Heart left ventricle (tissue), 16 donors: ENCODE data around the gene CCDC192. TPM values are rescaled to one million over a fixed set of nuclear protein-coding genes. Genes with fewer than 3 reads are reported as not detected.
A peak's percentile ranks its signal among the peaks of the same experiment; 100 is the strongest.

Experiments used
- ATAC-seq, 4 donors: fragments of 200-7000 bp; cut with Tn5 transposase; one replicate each; pipeline ENCODE4 v1.9.1; 2020 to 2022; ENCODE audit warnings: moderate library complexity in 4 of 4, mild to moderate bottlenecking in 3 of 4, moderate number of reproducible peaks in 1 of 4
- DNase-seq, 5 donors: peaks; one replicate each; pipeline ENCODE4 v3.0.0-alpha.2; 2020
- H3K27ac ChIP-seq, 12 donors: fragments of 200-600 bp; sonication (generic) in 4 of 12; one replicate each; pipeline versions ENCODE4 v1.5.0 to v1.8.0; 2016 to 2022; ENCODE audit warnings: mild to moderate bottlenecking in 2 of 12
- H3K27me3 ChIP-seq, 9 donors: fragments of 200-600 bp; sonication (generic) in 2 of 9; one replicate each; pipeline versions ENCODE4 v1.5.1 to v1.8.0; 2016 to 2022; ENCODE audit warnings: mild to moderate bottlenecking in 3 of 9
- H3K36me3 ChIP-seq, 9 donors: fragments of 200-600 bp; sonication (generic) in 2 of 9; one replicate each; pipeline versions ENCODE4 v1.5.0 to v1.8.0; 2018 to 2022; ENCODE audit warnings: mild to moderate bottlenecking in 2 of 9
- H3K4me1 ChIP-seq, 12 donors: fragments of 200-600 bp; sonication (generic) in 4 of 12; one replicate each; pipeline versions ENCODE4 v1.5.0 to v1.8.0; 2016 to 2022; ENCODE audit warnings: mild to moderate bottlenecking in 3 of 12
- H3K4me3 ChIP-seq, 12 donors: fragments of 200-600 bp; sonication (generic) in 4 of 12; one replicate each; pipeline versions ENCODE4 v1.5.0 to v1.8.0; 2017 to 2022; ENCODE audit warnings: mild to moderate bottlenecking in 9 of 12, moderate library complexity in 4 of 12
- H3K9me3 ChIP-seq, 12 donors: fragments of 200-600 bp; sonication (generic) in 4 of 12; one replicate each; pipeline versions ENCODE4 v1.5.0 to v1.8.0; 2016 to 2022; ENCODE audit warnings: mild to moderate bottlenecking in 1 of 12
- CTCF ChIP-seq, 12 donors: fragments of 200-600 bp; sonication (generic) in 4 of 12; IDR thresholded peaks; one replicate each; pipeline versions ENCODE4 v1.5.0 to v1.8.0; 2018 to 2022; ENCODE audit warnings: antibody characterized with exemption in 12 of 12, mild to moderate bottlenecking in 5 of 12
- POLR2A ChIP-seq, 2 donors: fragments of 450-650 bp; IDR thresholded peaks; one replicate each; pipeline ENCODE4 v1.6.1; 2017; ENCODE audit warnings: antibody characterized with exemption in 2 of 2, mild to moderate bottlenecking in 2 of 2, moderate library complexity in 2 of 2
- WGBS, 4 donors: extraction: QIAGEN DNeasy Blood & Tissue Kit in 2 of 4; methylation state at CpG; one replicate each; pipeline versions ENCODE4 v1.1.5 to v1.1.7; 2013 to 2018; 5-methylcytosine and 5-hydroxymethylcytosine counted together
- intact Hi-C, 10 donors: fragments of 100-400 bp; cut with DNase I; formaldehyde crosslinking; loops; one replicate each; pipeline versions ENCODE4 v1.11.1 to v1.14.2; 2022
- polyA plus RNA-seq, 2 donors: library from polyadenylated mRNA; stranded (reverse); fragments of 200-250 nt; gene quantifications; one replicate each; pipeline ENCODE4 v1.2.3, GENCODE V29; 2013
- total RNA-seq, 9 donors: library from RNA; depleted of rRNA in 2 of 9; stranded (reverse); fragments of >200 nt in 2 of 9; fragmentation: NEBNext Ultra II Directional in 3 of 9; extraction: Animal tissue kit (Norgen Biotek cat#: 25700) in 3 of 9; gene quantifications; one replicate each; pipeline versions ENCODE4 v1.1.0 to v1.2.4, GENCODE V29; 2016 to 2023
- donor health status: ischemic (EF 13 %, LVEDD 7.1; RV severe dilation, severe dysfunction).
- donor health status: healthy with polysubstance abuse.
- donor health status: DM: no; HTN: yes; CAD: no.
- donor health status: DM: no; HTN: no; CAD: no.
- donor health status: ischemic (EF 25% LVEDD 6.9; RV normal size, moderate dysfunction).
- donor health status: ischemic (EF 25% LVEDD 5.7; RV mildly dilated, moderate dysfunction).
- donor health status: healthy.
- donor health status: DM: yes; HTN: yes; CAD: no.
- donor health status: ischemic (EF 35%, LVEDD 5.7; RV mildly dilated, moderate dysfunction).
- donor health status: nonischemic (EF 11% LVEDD 7.7; RV severe dilation, severe dysfunction).
- donor health status: DM: yes; HTN: yes; CAD: no.
- donor health status: PGD.
- donor health status: ischemic (EF 29% LVEDD 5.4; RV normal size, mild dysfunction).
- donor health status: nonischemic (EF 23%, LVEDD 6.1; RV moderate dilation, normal function).

CCDC192 gene
- total and polyA plus RNA-seq, 11 donors = 0.07 to 1.3 (median 0.42) TPM; not detected in 8

DNA sequence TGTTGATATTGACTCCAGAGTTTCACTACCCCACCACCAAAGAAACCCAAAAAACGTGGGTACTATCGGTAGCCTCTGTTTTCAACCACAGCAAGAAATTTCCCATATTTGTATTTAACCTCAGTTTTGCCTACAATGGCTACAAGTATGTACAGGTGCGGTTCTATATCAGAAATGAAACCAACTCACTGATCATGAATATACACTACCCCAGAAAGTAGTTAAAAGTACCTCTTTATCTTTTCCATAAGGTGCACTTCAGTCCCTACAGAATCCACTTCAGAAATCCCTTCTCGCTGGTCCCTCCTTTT is 239.8 kb downstream of the CCDC192 start:
- no peak overlapping the region for H3K4me3 ChIP-seq
- 95 to 98% (median 96%) methylated on average over 4 of the region's 4 CpGs for WGBS, 4 donors
- intact Hi-C loops = no loop called here
- DNase-seq = no peak
- H3K9me3 ChIP-seq = no peaks in the 10 kb centered on the region
- no peaks in the 10 kb centered on the region for H3K27me3 ChIP-seq
- ATAC-seq = no peak
- H3K4me1 ChIP-seq = peaks cover 0 to 7% (median 0%) of the 10 kb centered on the region in 12 donors
- H3K36me3 ChIP-seq = no peaks in the 10 kb centered on the region
- TF ChIP-seq CTCF (IDR thresholded peaks at IDR 0.05) = no peak
- TF ChIP-seq POLR2A (IDR thresholded peaks at IDR 0.05) = no peak
- no peak overlapping the region for H3K27ac ChIP-seq

DNA sequence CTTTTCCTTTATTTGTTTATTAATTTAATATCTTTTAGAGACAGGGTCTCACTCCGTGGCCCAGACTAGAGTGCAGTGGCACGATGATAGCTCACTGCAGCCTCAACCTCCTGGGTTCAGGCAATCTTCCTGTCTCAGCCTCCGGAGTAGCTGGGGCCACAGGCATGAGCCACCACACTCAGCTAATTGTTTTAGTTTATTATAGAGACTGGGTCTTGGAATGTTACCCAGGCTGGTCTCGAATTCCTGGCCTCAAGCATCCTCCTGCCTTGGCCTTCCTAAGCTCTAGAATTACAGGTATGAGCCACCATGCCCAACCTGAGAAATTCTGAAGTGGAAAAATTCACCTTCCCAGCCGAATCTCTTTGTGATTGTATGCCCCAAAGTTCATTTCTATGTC is 240.9 kb downstream of the CCDC192 start:
- Histone ChIP-seq H3K4me3 (no peak overlapping the region), H3K27ac (no peak overlapping the region), H3K36me3 (no peaks in the 10 kb centered on the region), H3K4me1 (peaks cover 0 to 7% (median 0%) of the 10 kb centered on the region in 12 donors), H3K27me3 (no peaks in the 10 kb centered on the region), H3K9me3 (no peaks in the 10 kb centered on the region)
- intact Hi-C loops = no loop called here
- TF ChIP-seq CTCF (IDR thresholded peaks at IDR 0.05) = no peak
- TF ChIP-seq POLR2A (IDR thresholded peaks at IDR 0.05) = no peak
- no peak for ATAC-seq
- no peak for DNase-seq
- WGBS, 4 donors = 74 to 90% (median 81%) methylated on average over 5 of the region's 5 CpGs

DNA sequence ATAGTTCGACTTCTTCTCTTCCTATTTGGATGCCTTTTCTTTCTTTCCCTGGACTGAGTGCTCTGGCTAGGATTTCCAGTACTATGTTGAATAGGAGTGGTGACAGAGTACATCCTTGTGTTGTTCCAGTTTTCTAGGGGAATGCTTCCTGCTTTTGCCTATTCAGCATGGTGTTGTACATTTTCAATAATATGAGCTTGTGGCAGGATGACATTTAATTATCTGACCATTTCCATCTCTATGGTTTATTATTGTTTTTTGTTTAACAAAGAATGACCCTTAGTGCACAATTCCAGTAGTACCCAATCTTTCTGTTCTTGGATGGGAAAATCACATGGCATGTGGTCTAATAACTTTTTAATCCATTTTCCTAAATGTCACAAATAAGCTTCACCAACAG is 244.8 kb downstream of the CCDC192 start:
- Histone ChIP-seq H3K9me3 (no peaks in the 10 kb centered on the region), H3K4me1 (no peaks in the 10 kb centered on the region), H3K27ac (no peak overlapping the region), H3K36me3 (no peaks in the 10 kb centered on the region), H3K4me3 (no peak overlapping the region), H3K27me3 (no peaks in the 10 kb centered on the region)
- ATAC-seq = no peak
- intact Hi-C loops = no loop called here
- TF ChIP-seq POLR2A (IDR thresholded peaks at IDR 0.05) (no peak), CTCF (IDR thresholded peaks at IDR 0.05) (no peak)
- DNase-seq = no peak
- 63 to 88% (median 84%) methylated on average over 1 of the region's 1 CpG for WGBS, 4 donors

GRCh38 chr5:127950707-127951391 is 247.7 kb downstream of the CCDC192 start:
- intact Hi-C loops = loop anchor here in 1 of 10 donors (10.0 kb wide), 1 partner anchor 134 kb away; the partner anchor contains the start of gene SLC12A2
- no peak for TF ChIP-seq CTCF (IDR thresholded peaks at IDR 0.05)
- TF ChIP-seq POLR2A (IDR thresholded peaks at IDR 0.05) = no peak
- Histone ChIP-seq H3K4me3 (no peak overlapping the region), H3K4me1 (no peaks in the 10 kb centered on the region), H3K36me3 (no peaks in the 10 kb centered on the region), H3K27me3 (no peaks in the 10 kb centered on the region), H3K9me3 (no peaks in the 10 kb centered on the region), H3K27ac (peak overlapping the region in 1 of 12 donors; percentile 58)
- DNase-seq = no peak
- ATAC-seq = no peak
- 89 to 95% (median 93%) methylated on average over 6 of the region's 6 CpGs for WGBS, 4 donors
